Natural killer cell (primary cell): ENCODE data around the gene RXRA. TPM values are rescaled to one million over a fixed set of nuclear protein-coding genes. Genes with fewer than 3 reads are reported as not detected.

Source experiments
- ATAC-seq, 3 donors: fragments of 150-1000 bp in 2 of 3; fragments of 200-7000 bp in 1 of 3; cut with Tn5 transposase; 1 replicate in 1 of 3; 2 replicates in 2 of 3; pipeline ENCODE4 v1.10.0; 2021; ENCODE audit warnings: mild to moderate bottlenecking in 2 of 3, moderate library complexity in 2 of 3
- DNase-seq, 2 donors: peaks; one replicate each; pipeline versions ENCODE4 v3.0.0 to v3.0.0-alpha.2; 2013 to 2021; ENCODE audit warnings: mixed read lengths in 1 of 2
- H3K27ac ChIP-seq: one replicate; pipeline ENCODE4 v1.5.1; 2013; ENCODE audit warnings: mild to moderate bottlenecking, low read length
- H3K27me3 ChIP-seq: one replicate; pipeline ENCODE4 v1.6.1; 2013; ENCODE audit warnings: low read length; ENCODE audit not compliant: control insufficient read depth, insufficient read depth
- H3K36me3 ChIP-seq: one replicate; pipeline ENCODE4 v1.6.1; 2013; ENCODE audit warnings: low read length; ENCODE audit not compliant: control insufficient read depth, insufficient read depth
- H3K4me1 ChIP-seq: one replicate; pipeline ENCODE4 v1.6.1; 2013; ENCODE audit warnings: low read length; ENCODE audit not compliant: control insufficient read depth, insufficient read depth
- H3K4me3 ChIP-seq: one replicate; pipeline ENCODE4 v1.5.1; 2013; ENCODE audit warnings: low read length
- H3K9me3 ChIP-seq: one replicate; pipeline ENCODE4 v1.6.1; 2013; ENCODE audit warnings: low read length; ENCODE audit not compliant: control insufficient read depth, insufficient read depth
- H3K27ac Mint-ChIP-seq, 2 donors: one replicate each; pipeline ENCODE4 v1.8.0; 2022; ENCODE audit warnings: mild to moderate bottlenecking in 2 of 2, mixed read lengths in 2 of 2, moderate library complexity in 1 of 2
- H3K27me3 Mint-ChIP-seq, 2 donors: one replicate each; pipeline ENCODE4 v1.8.0; 2022; ENCODE audit warnings: low read depth in 2 of 2, mixed read lengths in 2 of 2
- H3K36me3 Mint-ChIP-seq: one replicate; pipeline ENCODE4 v1.8.0; 2022; ENCODE audit warnings: mixed read lengths
- H3K4me1 Mint-ChIP-seq, 2 donors: one replicate each; pipeline ENCODE4 v1.8.0; 2022; ENCODE audit warnings: mixed read lengths in 2 of 2
- H3K4me3 Mint-ChIP-seq: one replicate; pipeline ENCODE4 v1.8.0; 2022; ENCODE audit warnings: mild to moderate bottlenecking, moderate library complexity, mixed read lengths
- H3K9me3 Mint-ChIP-seq, 2 donors: one replicate each; pipeline ENCODE4 v1.8.0; 2022; ENCODE audit warnings: mixed read lengths in 2 of 2
- WGBS: methylation state at CpG from one replicate; pipeline ENCODE4 v1.1.7; 2013; ENCODE audit warnings: missing lambda C conversion rate; ENCODE audit not compliant: insufficient coverage; 5-methylcytosine and 5-hydroxymethylcytosine counted together
- intact Hi-C: fragments of 100-400 bp; cut with micrococcal nuclease; formaldehyde crosslinking; loops from one replicate; pipeline ENCODE4 v1.14.2; 2022
- total RNA-seq, 4 donors: library from RNA; stranded (reverse); fragments of 120-200 nt in 1 of 4; gene quantifications; one replicate each; pipeline versions ENCODE4 v1.2.3 to v1.2.4, GENCODE V29; 2013 to 2022
- TF ChIP-seq, protein P1 (sequence below): fragments of 200-600 bp; IDR thresholded peaks from one replicate; pipeline ENCODE4 v1.8.0; 2022; ENCODE audit warnings: antibody characterized with exemption

Gene RXRA
- total RNA-seq, 3 donors from 2014 or later (not counting 1 experiment from before 2014, with no cell fraction given): 30.9 to 64.1 (median 42.2) TPM

DNA sequence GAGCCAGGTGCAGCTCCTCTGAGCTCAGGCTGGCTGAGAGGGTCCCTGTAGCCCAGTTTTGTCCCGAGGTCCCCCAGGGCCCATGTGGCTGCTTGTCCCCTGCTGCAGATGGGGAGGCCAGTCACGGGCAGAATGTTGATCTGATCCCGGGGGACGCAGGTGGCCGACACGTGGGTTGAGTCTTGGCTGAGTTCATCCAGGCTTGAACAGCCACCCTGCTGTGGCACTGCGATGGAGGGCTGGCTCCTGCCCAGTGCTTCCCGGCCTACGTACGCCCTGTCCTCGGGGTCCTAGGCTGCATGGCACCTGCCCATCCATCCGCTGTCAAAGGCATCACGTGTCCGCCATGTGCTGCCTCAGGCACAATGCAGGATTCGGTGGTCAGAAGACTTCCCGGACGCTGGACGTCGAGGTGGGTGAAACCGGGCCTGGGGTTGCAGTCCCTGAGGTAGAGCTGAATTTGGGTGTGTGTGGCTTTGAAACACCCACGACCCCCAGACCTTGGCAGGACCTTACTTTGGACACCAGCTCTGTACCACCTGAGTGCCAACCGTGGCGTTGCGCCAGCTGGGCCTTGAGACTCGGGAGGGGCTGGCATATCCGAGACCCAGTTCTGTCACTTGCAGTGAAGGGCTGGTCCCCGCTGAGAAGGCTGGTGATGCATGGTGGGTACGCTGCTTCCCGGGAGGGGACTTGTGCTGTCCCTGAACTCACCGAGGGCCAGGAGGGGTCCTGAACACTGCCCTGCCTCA is 22.3 kb downstream of the RXRA start:
- peaks cover 12 to 36% of the 10 kb centered on the region in 2 donors for H3K4me1 Mint-ChIP-seq
- 86% methylated on average over 30 of the region's 30 CpGs for WGBS
- DNase-seq: no peak
- no peaks in the 10 kb centered on the region for H3K9me3 Mint-ChIP-seq
- Histone ChIP-seq H3K9me3 (no peaks in the 10 kb centered on the region), H3K4me3 (no peak overlapping the region), H3K4me1 (peaks cover 32% of the 10 kb centered on the region), H3K27me3 (no peaks in the 10 kb centered on the region), H3K36me3 (no peaks in the 10 kb centered on the region), H3K27ac (no peak overlapping the region)
- TF ChIP-seq, protein P1, sequence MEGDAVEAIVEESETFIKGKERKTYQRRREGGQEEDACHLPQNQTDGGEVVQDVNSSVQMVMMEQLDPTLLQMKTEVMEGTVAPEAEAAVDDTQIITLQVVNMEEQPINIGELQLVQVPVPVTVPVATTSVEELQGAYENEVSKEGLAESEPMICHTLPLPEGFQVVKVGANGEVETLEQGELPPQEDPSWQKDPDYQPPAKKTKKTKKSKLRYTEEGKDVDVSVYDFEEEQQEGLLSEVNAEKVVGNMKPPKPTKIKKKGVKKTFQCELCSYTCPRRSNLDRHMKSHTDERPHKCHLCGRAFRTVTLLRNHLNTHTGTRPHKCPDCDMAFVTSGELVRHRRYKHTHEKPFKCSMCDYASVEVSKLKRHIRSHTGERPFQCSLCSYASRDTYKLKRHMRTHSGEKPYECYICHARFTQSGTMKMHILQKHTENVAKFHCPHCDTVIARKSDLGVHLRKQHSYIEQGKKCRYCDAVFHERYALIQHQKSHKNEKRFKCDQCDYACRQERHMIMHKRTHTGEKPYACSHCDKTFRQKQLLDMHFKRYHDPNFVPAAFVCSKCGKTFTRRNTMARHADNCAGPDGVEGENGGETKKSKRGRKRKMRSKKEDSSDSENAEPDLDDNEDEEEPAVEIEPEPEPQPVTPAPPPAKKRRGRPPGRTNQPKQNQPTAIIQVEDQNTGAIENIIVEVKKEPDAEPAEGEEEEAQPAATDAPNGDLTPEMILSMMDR: no peak
- intact Hi-C loops: no loop called here
- H3K27me3 Mint-ChIP-seq: no peaks in the 10 kb centered on the region
- ATAC-seq: no peak
- H3K36me3 Mint-ChIP-seq: no peaks in the 10 kb centered on the region
- no peak overlapping the region for H3K4me3 Mint-ChIP-seq
- no peak overlapping the region for H3K27ac Mint-ChIP-seq

DNA sequence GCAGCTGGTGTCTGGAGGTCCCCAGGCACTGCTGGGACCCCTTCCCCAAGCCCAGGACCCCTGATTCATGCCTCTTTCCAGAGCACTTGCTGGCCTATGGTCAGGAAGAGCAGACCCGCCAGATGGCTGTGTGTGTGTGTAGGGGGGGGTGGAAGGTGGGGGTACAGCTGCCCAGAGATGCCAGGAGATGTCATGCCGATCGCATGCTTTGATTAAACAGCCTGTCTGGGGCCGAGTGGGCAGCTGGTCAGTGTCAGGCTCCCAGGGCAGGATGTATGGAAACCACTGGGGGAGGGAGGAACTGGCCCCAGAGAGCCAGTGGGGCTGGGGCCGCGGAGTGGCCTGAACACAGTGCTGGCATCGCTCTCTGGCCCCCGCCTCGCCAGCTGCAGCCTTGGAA is 23.7 kb downstream of the RXRA start:
- Histone ChIP-seq H3K27me3 (no peaks in the 10 kb centered on the region), H3K27ac (no peak overlapping the region), H3K36me3 (no peaks in the 10 kb centered on the region), H3K4me3 (no peak overlapping the region), H3K9me3 (no peaks in the 10 kb centered on the region), H3K4me1 (peaks cover 19% of the 10 kb centered on the region)
- Mint-ChIP-seq H3K9me3 (no peaks in the 10 kb centered on the region), H3K4me1 (peaks cover under 1 to 22% of the 10 kb centered on the region in 2 donors), H3K4me3 (no peak overlapping the region), H3K36me3 (no peaks in the 10 kb centered on the region), H3K27ac (no peak overlapping the region), H3K27me3 (no peaks in the 10 kb centered on the region)
- DNase-seq (no peak), ATAC-seq (no peak)
- WGBS: 92% methylated on average over 9 of the region's 9 CpGs
- intact Hi-C loops: no loop called here
- TF ChIP-seq, protein P1: no peak

DNA sequence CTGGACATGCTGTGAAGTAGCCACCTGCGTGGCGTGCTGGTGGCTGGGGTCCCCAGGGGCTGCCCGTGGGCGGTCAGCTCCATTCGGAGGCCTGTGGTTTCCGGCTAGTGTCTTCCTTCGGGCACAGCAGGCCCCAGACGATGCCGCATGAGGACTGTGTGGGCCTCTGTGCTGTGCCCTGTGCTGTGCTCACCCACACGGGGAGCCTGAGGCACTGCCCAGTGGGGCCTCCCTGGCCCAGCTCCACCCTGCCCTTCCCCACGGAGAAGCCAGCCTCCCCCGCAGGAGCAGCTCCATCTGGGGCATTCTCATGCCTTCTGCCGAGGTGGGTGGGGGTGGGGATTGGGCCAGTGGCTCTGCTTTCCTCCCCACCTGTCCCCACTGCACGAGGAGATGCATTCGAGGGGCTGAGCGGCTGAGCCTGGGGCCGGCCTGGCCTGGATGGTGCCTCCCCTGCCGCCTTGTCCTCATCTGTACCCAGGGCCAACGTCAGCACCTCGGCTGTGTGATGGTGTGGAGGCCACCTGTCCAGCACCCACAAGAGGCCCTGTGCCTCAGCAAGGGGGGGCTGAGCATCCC is 24.2 kb downstream of the RXRA start:
- DNase-seq: no peak
- Histone ChIP-seq H3K9me3 (no peaks in the 10 kb centered on the region), H3K36me3 (no peaks in the 10 kb centered on the region), H3K27me3 (no peaks in the 10 kb centered on the region), H3K4me3 (no peak overlapping the region), H3K27ac (no peak overlapping the region), H3K4me1 (peaks cover 13% of the 10 kb centered on the region)
- H3K27ac Mint-ChIP-seq: no peak overlapping the region
- TF ChIP-seq, protein P1: no peak
- H3K4me3 Mint-ChIP-seq: no peak overlapping the region
- peaks cover 0 to 21% of the 10 kb centered on the region in 2 donors for H3K4me1 Mint-ChIP-seq
- 91% methylated on average over 19 of the region's 20 CpGs for WGBS
- H3K9me3 Mint-ChIP-seq: no peaks in the 10 kb centered on the region
- ATAC-seq: no peak
- intact Hi-C loops: no loop called here
- no peaks in the 10 kb centered on the region for H3K36me3 Mint-ChIP-seq
- H3K27me3 Mint-ChIP-seq: no peaks in the 10 kb centered on the region
